ENCODE results near the gene BICC1.

- TF ChIP-seq CTCF (conservative IDR thresholded peaks at IDR 0.05) (no peak), ZFX (IDR thresholded peaks at IDR 0.05) (no peak)
Measured at GRCh38 chr10:58556516-58557165, 44.0 kb downstream of the BICC1 start.
